ENCODE data around the gene IMMP2L. TPM values are rescaled to one million over a fixed set of nuclear protein-coding genes. Genes with fewer than 3 reads are reported as not detected.

IMMP2L gene
- polyA plus RNA-seq, 2 of the 4 experiments (the other 2 are of a cell fraction) = 16.1 to 23.8 TPM

GRCh38 chr7:111226800-111227199, 335.5 kb downstream of the IMMP2L start:
- Histone ChIP-seq H3K27ac (no peak overlapping the region), H3K4me1 (peaks cover 18% of the 10 kb centered on the region), H3K4me2 (no peak overlapping the region), H3K9me3 (no peaks in the 10 kb centered on the region), H3K4me3 (no peak overlapping the region)
- FAIRE-seq = no peak
- ChIA-PET POLR2A (no interaction called here), CTCF (no interaction called here)
- ATAC-seq = no peak
- no peak for DNase-seq (ENCODE audit: low read depth in 1 of 2, low spot score in 1 of 2)
- TF ChIP-seq EHF (CRISPR knock-in tag; IDR thresholded peaks at IDR 0.05) (no peak), CTCF (IDR thresholded peaks at IDR 0.05) (no peak), TFCP2L1 (CRISPR knock-in tag; IDR thresholded peaks at IDR 0.05) (no peak), CEBPB (IDR thresholded peaks at IDR 0.05) (no peak), EP300 (IDR thresholded peaks at IDR 0.05) (no peak)
- 86% methylated on average over 2 of the region's 2 CpGs for WGBS (ENCODE audit: missing lambda C conversion rate)

GRCh38 chr7:111224354-111225231, 337.7 kb downstream of the IMMP2L start:
- TF ChIP-seq FOSL2 (IDR thresholded peaks at IDR 0.05) (no peak), FOSL2 (CRISPR knock-in tag; IDR thresholded peaks at IDR 0.05) (no peak), FOXS1 (CRISPR knock-in tag; IDR thresholded peaks at IDR 0.05) (no peak), E2F6 (IDR thresholded peaks at IDR 0.05; ENCODE audit: borderline replicate concordance, low read depth) (no peak), MAFK (IDR thresholded peaks at IDR 0.05; ENCODE audit: partially characterized antibody) (no peak), RFX5 (IDR thresholded peaks at IDR 0.05) (no peak), CHD4 (IDR thresholded peaks at IDR 0.05; ENCODE audit: borderline replicate concordance) (no peak), EP300 (IDR thresholded peaks at IDR 0.05) (no peak)
- H3K4me3 ChIP-seq = no peak overlapping the region
- no peaks in the 10 kb centered on the region for H3K4me1 ChIP-seq
- no peak for DNase-seq (ENCODE audit: low read depth in 1 of 2, low spot score in 1 of 2)
- no peak overlapping the region for H3K27ac ChIP-seq
- ChIA-PET CTCF (no interaction called here), POLR2A (no interaction called here)
- H3K4me2 ChIP-seq = no peak overlapping the region
- no peak for ATAC-seq
- WGBS (ENCODE audit: missing lambda C conversion rate) = 41% methylated on average over 2 of the region's 2 CpGs
- no peaks in the 10 kb centered on the region for H3K9me3 ChIP-seq
- FAIRE-seq = no peak

- DNase-seq (ENCODE audit: low read depth in 1 of 2, low spot score in 1 of 2) (no peak), ATAC-seq (no peak), FAIRE-seq (no peak)
- Histone ChIP-seq H3K4me1 (no peaks in the 10 kb centered on the region), H3K4me3 (no peak overlapping the region), H3K27ac (no peak overlapping the region), H3K4me2 (no peak overlapping the region), H3K9me3 (no peaks in the 10 kb centered on the region)
- CTCF ChIA-PET = no interaction called here
- TF ChIP-seq HOXB13 (CRISPR knock-in tag; IDR thresholded peaks at IDR 0.05; ENCODE audit: low read depth) = no peak
- TF ChIP-seq MAZ (IDR thresholded peaks at IDR 0.05; ENCODE audit: borderline replicate concordance, low read depth, low read length) = no peak
- no peak for TF ChIP-seq EHMT2 (IDR thresholded peaks at IDR 0.05; ENCODE audit: low read depth)
- no peak for TF ChIP-seq ZFP36 (IDR thresholded peaks at IDR 0.05; ENCODE audit: borderline replicate concordance, partially characterized antibody)
- no peak for TF ChIP-seq KDM5A (IDR thresholded peaks at IDR 0.05)
- no peak for TF ChIP-seq PHF8 (IDR thresholded peaks at IDR 0.05; ENCODE audit: borderline replicate concordance, low read depth)
- TF ChIP-seq EP300 (IDR thresholded peaks at IDR 0.05) = no peak
- no peak for TF ChIP-seq NFE2L2 (conservative IDR thresholded peaks at IDR 0.05; ENCODE audit: low read length)
- TF ChIP-seq MAFK (IDR thresholded peaks at IDR 0.05; ENCODE audit: partially characterized antibody) = no peak
- no peak for TF ChIP-seq CBX8 (IDR thresholded peaks at IDR 0.05)
- no peak for TF ChIP-seq POLR2AphosphoS2 (conservative IDR thresholded peaks at IDR 0.05; ENCODE audit: low read length)
- TF ChIP-seq KDM1A (IDR thresholded peaks at IDR 0.05; ENCODE audit: low read depth) = no peak
- TF ChIP-seq ELK1 (IDR thresholded peaks at IDR 0.05; ENCODE audit: low read depth, low read length) = no peak
- WGBS (ENCODE audit: missing lambda C conversion rate) = 54% methylated on average over 2 of the region's 2 CpGs
- POLR2A ChIA-PET = no interaction called here
Observed at GRCh38 chr7:111223802-111224253, 338.5 kb downstream of the IMMP2L start.

All from A549 (cell line).